Suprapubic skin (tissue), 4 donors: ENCODE data around the gene CES2.

ENCODE experiments used
- EP300 ChIP-seq: sonication (generic); formaldehyde crosslinking; IDR thresholded peaks from one replicate; pipeline ENCODE4 v1.6.1; 2017; ENCODE audit warnings: antibody characterized with exemption
- POLR2A ChIP-seq, 2 donors: fragments of 450-650 bp; IDR thresholded peaks; one replicate each; pipeline ENCODE4 v1.6.1; 2017; ENCODE audit warnings: antibody characterized with exemption in 2 of 2, mild to moderate bottlenecking in 2 of 2, moderate library complexity in 2 of 2
- POLR2AphosphoS5 ChIP-seq, 3 donors: sonication (generic); formaldehyde crosslinking; IDR thresholded peaks; one replicate each; pipeline ENCODE4 v1.6.1; 2017; ENCODE audit warnings: antibody characterized with exemption in 3 of 3
- TF ChIP-seq, protein P1 (sequence below), 2 donors: fragments of 200-600 bp in 1 of 2; fragments of 450-650 bp in 1 of 2; sonication (generic) in 1 of 2; IDR thresholded peaks; one replicate each; pipeline ENCODE4 v1.5.1; 2016 to 2019; ENCODE audit warnings: antibody characterized with exemption in 2 of 2, mild to moderate bottlenecking in 1 of 2, moderate library complexity in 1 of 2

DNA sequence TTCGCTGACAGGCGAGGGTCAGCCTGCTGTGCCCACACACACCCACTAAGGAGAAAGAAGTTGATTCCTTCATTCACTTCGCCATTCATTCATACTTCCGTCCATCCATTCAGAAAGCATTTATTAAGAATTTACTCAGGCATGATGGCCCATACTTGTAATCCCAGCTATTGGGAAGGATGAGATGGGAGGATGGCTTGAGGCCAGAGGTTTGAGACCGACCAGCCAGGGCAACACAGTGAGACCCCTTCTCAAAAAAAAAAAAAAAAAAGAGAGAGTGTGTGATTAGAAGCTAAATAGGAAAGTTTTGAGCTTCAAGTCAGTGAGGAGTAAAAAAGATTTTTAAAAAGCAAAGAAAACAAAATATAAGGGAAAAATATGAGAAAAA is 8.7 kb downstream of the CES2 start:
- TF ChIP-seq POLR2A (IDR thresholded peaks at IDR 0.05) (no peak), POLR2AphosphoS5 (IDR thresholded peaks at IDR 0.05) (no peak), EP300 (no peak)
- TF ChIP-seq, protein P1, sequence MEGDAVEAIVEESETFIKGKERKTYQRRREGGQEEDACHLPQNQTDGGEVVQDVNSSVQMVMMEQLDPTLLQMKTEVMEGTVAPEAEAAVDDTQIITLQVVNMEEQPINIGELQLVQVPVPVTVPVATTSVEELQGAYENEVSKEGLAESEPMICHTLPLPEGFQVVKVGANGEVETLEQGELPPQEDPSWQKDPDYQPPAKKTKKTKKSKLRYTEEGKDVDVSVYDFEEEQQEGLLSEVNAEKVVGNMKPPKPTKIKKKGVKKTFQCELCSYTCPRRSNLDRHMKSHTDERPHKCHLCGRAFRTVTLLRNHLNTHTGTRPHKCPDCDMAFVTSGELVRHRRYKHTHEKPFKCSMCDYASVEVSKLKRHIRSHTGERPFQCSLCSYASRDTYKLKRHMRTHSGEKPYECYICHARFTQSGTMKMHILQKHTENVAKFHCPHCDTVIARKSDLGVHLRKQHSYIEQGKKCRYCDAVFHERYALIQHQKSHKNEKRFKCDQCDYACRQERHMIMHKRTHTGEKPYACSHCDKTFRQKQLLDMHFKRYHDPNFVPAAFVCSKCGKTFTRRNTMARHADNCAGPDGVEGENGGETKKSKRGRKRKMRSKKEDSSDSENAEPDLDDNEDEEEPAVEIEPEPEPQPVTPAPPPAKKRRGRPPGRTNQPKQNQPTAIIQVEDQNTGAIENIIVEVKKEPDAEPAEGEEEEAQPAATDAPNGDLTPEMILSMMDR (IDR thresholded peaks at IDR 0.05): no peak
